GM12891 (cell line): ENCODE results near the gene RYR3.

ENCODE experiments used
- POLR2A ChIP-seq: IDR thresholded peaks from 2 replicates; pipeline ENCODE4 v1.6.1; 2011; ENCODE audit warnings: low read depth, low read length, control low read depth
- TAF1 ChIP-seq: IDR thresholded peaks from 2 replicates; pipeline ENCODE4 v1.6.1; 2011; ENCODE audit warnings: low read depth, low read length, control low read depth

DNA sequence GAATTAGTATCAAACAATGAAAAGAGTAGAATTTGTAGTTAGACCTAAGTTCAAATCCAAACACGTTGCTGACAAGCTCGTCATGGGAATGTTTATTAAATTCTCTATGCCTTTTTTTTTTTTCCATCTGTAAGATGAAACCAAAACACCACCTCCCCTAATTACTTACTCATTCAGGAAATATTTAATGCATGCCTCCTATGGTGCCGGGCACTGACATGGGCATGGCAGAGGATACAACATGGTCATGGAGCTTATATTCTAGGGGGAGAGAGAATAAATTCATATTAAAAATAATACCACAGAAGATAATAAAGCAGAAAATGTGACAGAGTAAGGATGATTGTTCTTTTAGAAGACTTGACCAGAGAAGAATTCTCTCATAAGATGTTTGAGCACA lies 215.8 kb downstream of the RYR3 start:
- TF ChIP-seq POLR2A (no peak), TAF1 (no peak)
